Spleen (tissue), 11 donors: Measurements from ENCODE around the gene TMEM204. TPM values are rescaled to one million over a fixed set of nuclear protein-coding genes. Genes with fewer than 3 reads are reported as not detected.

Source experiments
- DNase-seq: peaks from one replicate; pipeline ENCODE4 v3.0.0-alpha.2; 2020
- H3K27ac ChIP-seq, 8 donors: fragments of 200-600 bp; sonication (generic) in 7 of 8; 1 replicate in 4 of 8; 2 replicates in 4 of 8; pipeline versions ENCODE4 v1.5.0 to v1.8.0; 2016 to 2021; ENCODE audit warnings: inconsistent platforms in 4 of 8, mild to moderate bottlenecking in 4 of 8, moderate library complexity in 1 of 8
- H3K27me3 ChIP-seq, 7 donors: fragments of 200-600 bp; sonication (generic) in 6 of 7; replicated peaks in 1 of 7; 1 replicate in 4 of 7; 2 replicates in 3 of 7; pipeline versions ENCODE4 v1.5.0 to v1.8.0; 2016 to 2021; ENCODE audit warnings: inconsistent platforms in 3 of 7, mild to moderate bottlenecking in 1 of 7
- H3K36me3 ChIP-seq, 6 donors: fragments of 200-600 bp; sonication (generic) in 5 of 6; 1 replicate in 4 of 6; 2 replicates in 2 of 6; pipeline versions ENCODE4 v1.5.0 to v1.8.0; 2016 to 2021; ENCODE audit warnings: inconsistent platforms in 2 of 6
- H3K4me1 ChIP-seq, 6 donors: fragments of 200-600 bp; sonication (generic) in 5 of 6; 1 replicate in 3 of 6; 2 replicates in 3 of 6; pipeline versions ENCODE4 v1.5.0 to v1.8.0; 2016 to 2021; ENCODE audit warnings: inconsistent platforms in 3 of 6
- H3K4me3 ChIP-seq, 8 donors: fragments of 200-600 bp; sonication (generic) in 7 of 8; 1 replicate in 4 of 8; 2 replicates in 4 of 8; pipeline versions ENCODE4 v1.5.0 to v1.8.0; 2016 to 2021; ENCODE audit warnings: inconsistent platforms in 4 of 8, mild to moderate bottlenecking in 4 of 8, moderate library complexity in 2 of 8
- H3K9me3 ChIP-seq, 8 donors: fragments of 200-600 bp; sonication (generic) in 7 of 8; 1 replicate in 4 of 8; 2 replicates in 4 of 8; pipeline versions ENCODE4 v1.5.0 to v1.8.0; 2016 to 2021; ENCODE audit warnings: inconsistent platforms in 4 of 8
- CTCF ChIP-seq, 11 experiments: fragments of 200-600 bp in 7 of 11; fragments of 450-650 bp in 4 of 11; sonication (generic) in 4 of 11; IDR thresholded peaks in 8 of 11; conservative IDR thresholded peaks in 3 of 11; 1 replicate in 7 of 11; 2 replicates in 4 of 11; pipeline versions ENCODE4 v1.4.0 to v1.8.0; 2016 to 2021; ENCODE audit warnings: antibody characterized with exemption in 11 of 11, inconsistent platforms in 4 of 11, mild to moderate bottlenecking in 1 of 11
- POLR2A ChIP-seq, 3 donors: fragments of 450-650 bp; IDR thresholded peaks; one replicate each; pipeline ENCODE4 v1.5.1; 2017; ENCODE audit warnings: antibody characterized with exemption in 3 of 3, mild to moderate bottlenecking in 1 of 3
- POLR2AphosphoS5 ChIP-seq, 3 donors: sonication (generic); formaldehyde crosslinking; IDR thresholded peaks; one replicate each; pipeline ENCODE4 v1.5.1; 2017; ENCODE audit warnings: antibody characterized with exemption in 3 of 3
- WGBS, 5 donors: extraction: QIAGEN DNeasy Blood & Tissue Kit in 3 of 5; methylation state at CpG; one replicate each; pipeline versions ENCODE4 v1.1.5 to v1.1.7; 2013 to 2018; 5-methylcytosine and 5-hydroxymethylcytosine counted together
- intact Hi-C: fragments of 100-400 bp; cut with DNase I; formaldehyde crosslinking; loops from one replicate; pipeline ENCODE4 v1.15.0; 2023; ENCODE audit warnings: low total_unique reads
- polyA plus RNA-seq, 3 donors: library from polyadenylated mRNA; stranded (reverse); fragments of 200-250 nt; gene quantifications; one replicate each; pipeline ENCODE4 v1.2.1, GENCODE V29; 2013
- total RNA-seq, 7 donors: library from RNA; depleted of rRNA in 3 of 7; stranded (reverse); fragments of >200 nt in 3 of 7; fragmentation: NEBNext Ultra II Directional in 4 of 7; extraction: Animal tissue kit (Norgen Biotek cat#: 25700) in 4 of 7; gene quantifications; one replicate each; pipeline versions ENCODE4 v1.1.0 to v1.2.1, GENCODE V29; 2016 to 2021
- donor health status: healthy with polysubstance abuse.
- donor health status: DM: no; HTN: no; CAD: no; lungs with moderate emphysema.
- donor health status: DM: no; HTN: no; CAD: no.
- donor health status: Bipolar disorder and iron deficiency.
- donor health status: healthy.
- donor health status: DM: no; HTN: no; CAD: no.
- donor health status: DM: yes; HTN: yes; CAD: no.

The TMEM204 gene
- total and polyA plus RNA-seq, 10 donors, result 10.1 to 47.1 (median 23.1) TPM

GRCh38 chr16:1567988-1568387 is 34.5 kb downstream of the TMEM204 start:
- no peak for DNase-seq
- Histone ChIP-seq H3K27me3 (no peaks in the 10 kb centered on the region), H3K36me3 (peaks cover 0 to 15% (median 0%) of the 10 kb centered on the region in 6 donors), H3K9me3 (no peaks in the 10 kb centered on the region), H3K4me3 (no peak overlapping the region), H3K4me1 (no peaks in the 10 kb centered on the region), H3K27ac (no peak overlapping the region)
- intact Hi-C loops, result no loop called here
- 91 to 95% (median 93%) methylated on average over 13 of the region's 13 CpGs for WGBS, 5 donors
- TF ChIP-seq POLR2A (IDR thresholded peaks at IDR 0.05) (no peak), POLR2AphosphoS5 (IDR thresholded peaks at IDR 0.05) (no peak), CTCF (IDR thresholded peaks at IDR 0.05 in 8 of 11, conservative IDR thresholded peaks at IDR 0.05 in 3 of 11) (no peak)

DNA sequence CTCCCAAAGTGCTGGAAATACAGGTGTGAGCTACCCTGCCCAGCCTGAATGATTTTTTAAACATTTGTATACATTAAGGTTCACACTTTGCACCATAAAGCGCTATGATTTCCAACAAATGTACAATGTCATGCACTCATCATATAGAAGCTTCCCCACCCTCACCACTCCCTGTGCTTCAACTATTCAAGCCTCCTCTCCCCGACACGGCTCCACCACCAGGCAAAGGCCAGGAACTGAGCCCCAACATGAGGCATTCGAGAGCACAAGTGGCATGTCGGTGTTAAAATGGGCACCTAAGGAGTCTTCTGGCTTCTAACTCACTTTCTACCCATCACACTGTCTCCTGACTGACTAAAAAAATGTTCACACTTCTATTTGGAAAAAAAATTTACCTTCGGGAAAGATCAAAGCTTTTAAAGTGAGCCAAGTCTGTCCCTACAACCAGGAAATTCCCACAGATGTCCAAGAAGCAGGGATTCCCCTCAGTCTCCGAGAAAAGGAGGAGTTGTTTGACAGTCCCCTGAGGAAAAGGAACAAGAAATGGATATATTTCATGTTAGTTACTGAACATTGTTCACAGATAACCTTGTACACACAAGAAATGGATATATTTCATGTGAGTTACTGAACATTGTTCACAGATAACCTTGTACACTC is 37.7 kb downstream of the TMEM204 start:
- intact Hi-C loops, result no loop called here
- no peak for DNase-seq
- Histone ChIP-seq H3K36me3 (peaks cover 0 to 14% (median 0%) of the 10 kb centered on the region in 6 donors), H3K4me1 (no peaks in the 10 kb centered on the region), H3K9me3 (no peaks in the 10 kb centered on the region), H3K27ac (no peak overlapping the region), H3K4me3 (no peak overlapping the region), H3K27me3 (no peaks in the 10 kb centered on the region)
- 80 to 93% (median 89%) methylated on average over 7 of the region's 7 CpGs for WGBS, 5 donors
- TF ChIP-seq POLR2AphosphoS5 (IDR thresholded peaks at IDR 0.05) (no peak), POLR2A (IDR thresholded peaks at IDR 0.05) (no peak), CTCF (IDR thresholded peaks at IDR 0.05 in 8 of 11, conservative IDR thresholded peaks at IDR 0.05 in 3 of 11) (no peak)

DNA sequence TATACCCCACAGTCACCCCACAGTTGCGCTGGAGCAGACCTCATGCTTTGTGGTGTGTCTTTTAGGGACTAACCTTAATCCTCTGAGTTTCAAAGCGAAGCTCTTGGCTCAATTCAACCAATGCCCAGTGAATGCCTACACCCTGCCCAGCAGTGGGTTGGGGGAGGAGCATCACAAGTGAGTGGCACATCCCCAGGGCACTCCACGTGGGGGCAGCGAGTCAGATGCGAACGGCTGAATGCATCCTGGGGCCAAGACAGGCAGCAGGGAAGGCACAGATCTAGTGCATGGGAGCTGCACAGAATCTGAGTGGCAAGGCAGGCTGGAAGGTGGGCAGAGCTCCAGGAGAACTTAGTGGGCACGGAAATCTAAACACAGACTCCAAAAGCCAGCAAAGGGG is 39.2 kb downstream of the TMEM204 start:
- no peak overlapping the region for H3K4me3 ChIP-seq
- intact Hi-C loops, result no loop called here
- no peak for DNase-seq
- H3K4me1 ChIP-seq, result no peaks in the 10 kb centered on the region
- H3K27ac ChIP-seq, result no peak overlapping the region
- H3K27me3 ChIP-seq, result no peaks in the 10 kb centered on the region
- H3K9me3 ChIP-seq, result no peaks in the 10 kb centered on the region
- peaks cover 0 to 14% (median 0%) of the 10 kb centered on the region in 6 donors for H3K36me3 ChIP-seq
- WGBS, 5 donors, result 64 to 93% (median 81%) methylated on average over 7 of the region's 7 CpGs
- TF ChIP-seq POLR2A (IDR thresholded peaks at IDR 0.05) (no peak), POLR2AphosphoS5 (IDR thresholded peaks at IDR 0.05) (no peak), CTCF (IDR thresholded peaks at IDR 0.05 in 8 of 11, conservative IDR thresholded peaks at IDR 0.05 in 3 of 11) (no peak)

GRCh38 chr16:1573301-1573700 is 39.8 kb downstream of the TMEM204 start:
- WGBS, 5 donors, result 81 to 90% (median 83%) methylated on average over 5 of the region's 5 CpGs
- no peaks in the 10 kb centered on the region for H3K27me3 ChIP-seq
- no peak overlapping the region for H3K4me3 ChIP-seq
- no peaks in the 10 kb centered on the region for H3K9me3 ChIP-seq
- peaks cover 0 to 14% (median 0%) of the 10 kb centered on the region in 6 donors for H3K36me3 ChIP-seq
- intact Hi-C loops, result no loop called here
- no peak for DNase-seq
- no peak for TF ChIP-seq CTCF (IDR thresholded peaks at IDR 0.05 in 8 of 11, conservative IDR thresholded peaks at IDR 0.05 in 3 of 11)
- no peak for TF ChIP-seq POLR2A (IDR thresholded peaks at IDR 0.05)
- TF ChIP-seq POLR2AphosphoS5 (IDR thresholded peaks at IDR 0.05), result no peak
- no peaks in the 10 kb centered on the region for H3K4me1 ChIP-seq
- H3K27ac ChIP-seq, result no peak overlapping the region
